Caco-2 (cell line): ENCODE data around the gene JPT2. TPM values are rescaled to one million over a fixed set of nuclear protein-coding genes. Genes with fewer than 3 reads are reported as not detected.
"Not testable (repeated sequence)": the region's sequence is repeated elsewhere in the genome, so short reads cannot be mapped to it uniquely, and the experiment has no call there.

Experiments
- BruUV-seq: library from RNA; stranded (reverse); fragments of 400-500 nt; replicated peaks from 2 replicates; lab custom pipeline; 2021; lab: Mats Ljungman, UMichigan
- CTCF ChIA-PET: fragments of 300-600 bp; sonication (Branson Sonifier 250); formaldehyde crosslinking; loops from one replicate; lab custom pipeline; 2022; ENCODE audit warnings: antibody characterized with exemption; lab: Charles Lee
- POLR2A ChIA-PET: fragments of 300-600 bp; sonication (Branson Sonifier 250); formaldehyde crosslinking; loops from one replicate; lab custom pipeline; 2022; ENCODE audit warnings: antibody characterized with exemption; lab: Charles Lee
- DNase-seq, 2 experiments: peaks; one replicate each; pipeline versions ENCODE4 v3.0.0 to v3.0.0-alpha.2; 2020 to 2022
- H3K27me3 ChIP-seq: replicated peaks from 2 replicates; pipeline ENCODE4 v1.6.0; 2011; ENCODE audit warnings: low read length; ENCODE audit not compliant: control insufficient read depth, insufficient read depth
- H3K36me3 ChIP-seq: 2 replicates; pipeline ENCODE4 v1.5.1; 2011; ENCODE audit warnings: low read length; ENCODE audit not compliant: control insufficient read depth, insufficient read depth
- H3K4me1 ChIP-seq: fragments of 250-450 bp; sonication (Bioruptor Pico); 2 replicates; pipeline ENCODE4 v1.5.1; 2020; ENCODE audit warnings: mild to moderate bottlenecking
- H3K4me3 ChIP-seq: 2 replicates; pipeline ENCODE4 v1.5.1; 2011; ENCODE audit warnings: low read depth, mild to moderate bottlenecking, control low read depth, low read length
- H3K9me3 ChIP-seq: fragments of 250-450 bp; sonication (Bioruptor Pico); 2 replicates; pipeline ENCODE4 v1.5.1; 2020; ENCODE audit warnings: mild to moderate bottlenecking, moderate library complexity
- H3K27ac Mint-ChIP-seq: one replicate; pipeline ENCODE4 v1.8.0; 2022; ENCODE audit warnings: mixed read lengths; ENCODE audit not compliant: unreplicated experiment
- H3K27me3 Mint-ChIP-seq: one replicate; pipeline ENCODE4 v1.8.0; 2022; ENCODE audit warnings: mixed read lengths; ENCODE audit not compliant: insufficient read depth, unreplicated experiment
- H3K36me3 Mint-ChIP-seq: one replicate; pipeline ENCODE4 v1.8.0; 2022; ENCODE audit warnings: mild to moderate bottlenecking, mixed read lengths; ENCODE audit not compliant: insufficient read depth, unreplicated experiment
- H3K4me1 Mint-ChIP-seq: one replicate; pipeline ENCODE4 v1.8.0; 2022; ENCODE audit warnings: low read depth, mixed read lengths; ENCODE audit not compliant: unreplicated experiment
- H3K4me3 Mint-ChIP-seq: one replicate; pipeline ENCODE4 v1.8.0; 2022; ENCODE audit warnings: mild to moderate bottlenecking, moderate library complexity, mixed read lengths; ENCODE audit not compliant: unreplicated experiment
- H3K9me3 Mint-ChIP-seq: one replicate; pipeline ENCODE4 v1.8.0; 2022; ENCODE audit warnings: mixed read lengths; ENCODE audit not compliant: unreplicated experiment
- intact Hi-C: fragments of 100-400 bp; cut with micrococcal nuclease; formaldehyde crosslinking; loops from one replicate; pipeline ENCODE4 v1.10.0; 2022; ENCODE audit not compliant: unreplicated experiment
- total RNA-seq: library from RNA; stranded (reverse); gene quantifications from 2 replicates; pipeline ENCODE4 v1.2.3, GENCODE V29; 2022
- TF ChIP-seq, protein P1 (sequence below), 2 experiments: fragments of 200-600 bp in 1 of 2; IDR thresholded peaks; 1 replicate in 1 of 2; 2 replicates in 1 of 2; pipeline versions ENCODE4 v1.5.1 to v1.8.0; 2011 to 2022; ENCODE audit warnings: antibody characterized with exemption in 1 of 2, control low read depth in 1 of 2, inconsistent platforms in 1 of 2, low read depth in 1 of 2, low read length in 1 of 2, mild to moderate bottlenecking in 1 of 2, moderate library complexity in 1 of 2; ENCODE audit not compliant: insufficient read depth in 1 of 2, severe bottlenecking in 1 of 2, unreplicated experiment in 1 of 2

JPT2 gene
- total RNA-seq, 1 experiment from 2014 or later = 178 TPM

DNA sequence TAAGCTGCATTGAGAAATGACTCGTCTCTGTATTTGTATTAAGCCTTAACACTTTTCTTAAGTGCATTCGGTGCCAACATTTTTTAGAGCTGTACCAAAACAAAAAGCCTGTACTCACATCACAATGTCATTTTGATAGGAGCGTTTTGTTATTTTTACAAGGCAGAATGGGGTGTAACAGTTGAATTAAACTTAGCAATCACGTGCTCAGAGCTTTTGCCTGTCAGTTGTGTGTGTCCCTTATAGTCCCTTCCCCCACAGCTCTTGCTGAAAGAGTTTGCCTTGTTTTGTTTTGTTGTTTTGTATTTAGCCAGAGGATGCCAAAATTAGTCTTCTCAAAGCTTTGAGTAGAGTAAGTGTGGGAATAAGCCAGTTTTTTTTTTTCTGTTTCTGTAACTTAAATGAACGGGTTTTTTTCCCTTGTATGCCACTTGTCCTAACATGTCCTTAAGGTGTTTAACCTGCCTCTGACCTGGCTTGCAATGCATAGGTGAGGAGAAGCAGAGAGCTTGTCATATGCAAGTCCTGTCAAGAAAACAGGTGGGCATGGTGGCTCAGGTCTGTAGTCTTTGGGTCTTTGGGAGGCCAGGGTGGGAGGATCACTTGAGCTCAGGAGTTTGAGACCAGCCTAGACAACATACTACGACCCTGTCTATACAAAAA lies 23.3 kb downstream of the JPT2 start:
- Mint-ChIP-seq H3K27me3 (no peaks in the 10 kb centered on the region), H3K27ac (no peak overlapping the region), H3K36me3 (peaks cover 87% of the 10 kb centered on the region), H3K4me1 (peaks cover 8% of the 10 kb centered on the region), H3K4me3 (no peak overlapping the region), H3K9me3 (no peaks in the 10 kb centered on the region)
- CTCF ChIA-PET = no interaction called here
- no peak overlapping the region for H3K4me3 ChIP-seq
- DNase-seq = no peak
- H3K9me3 ChIP-seq = no peaks in the 10 kb centered on the region
- peaks cover 4% of the 10 kb centered on the region for H3K36me3 ChIP-seq
- no TSS peak for BruUV-seq
- POLR2A ChIA-PET = interaction anchor here (0.6 kb wide), 1 partner anchor 178 kb away, joined by 8 read pairs; no protein-coding TSS in a partner anchor
- intact Hi-C loops = no loop called here
- no peaks in the 10 kb centered on the region; the same call in 1 of the 2 replicates for H3K4me1 ChIP-seq
- TF ChIP-seq, protein P1, sequence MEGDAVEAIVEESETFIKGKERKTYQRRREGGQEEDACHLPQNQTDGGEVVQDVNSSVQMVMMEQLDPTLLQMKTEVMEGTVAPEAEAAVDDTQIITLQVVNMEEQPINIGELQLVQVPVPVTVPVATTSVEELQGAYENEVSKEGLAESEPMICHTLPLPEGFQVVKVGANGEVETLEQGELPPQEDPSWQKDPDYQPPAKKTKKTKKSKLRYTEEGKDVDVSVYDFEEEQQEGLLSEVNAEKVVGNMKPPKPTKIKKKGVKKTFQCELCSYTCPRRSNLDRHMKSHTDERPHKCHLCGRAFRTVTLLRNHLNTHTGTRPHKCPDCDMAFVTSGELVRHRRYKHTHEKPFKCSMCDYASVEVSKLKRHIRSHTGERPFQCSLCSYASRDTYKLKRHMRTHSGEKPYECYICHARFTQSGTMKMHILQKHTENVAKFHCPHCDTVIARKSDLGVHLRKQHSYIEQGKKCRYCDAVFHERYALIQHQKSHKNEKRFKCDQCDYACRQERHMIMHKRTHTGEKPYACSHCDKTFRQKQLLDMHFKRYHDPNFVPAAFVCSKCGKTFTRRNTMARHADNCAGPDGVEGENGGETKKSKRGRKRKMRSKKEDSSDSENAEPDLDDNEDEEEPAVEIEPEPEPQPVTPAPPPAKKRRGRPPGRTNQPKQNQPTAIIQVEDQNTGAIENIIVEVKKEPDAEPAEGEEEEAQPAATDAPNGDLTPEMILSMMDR (IDR thresholded peaks at IDR 0.05; ENCODE audit: insufficient read depth in 1 of 2, low read depth in 1 of 2, low read length in 1 of 2, severe bottlenecking in 1 of 2, unreplicated experiment in 1 of 2) = no peak
- H3K27me3 ChIP-seq = no peaks in the 10 kb centered on the region

DNA sequence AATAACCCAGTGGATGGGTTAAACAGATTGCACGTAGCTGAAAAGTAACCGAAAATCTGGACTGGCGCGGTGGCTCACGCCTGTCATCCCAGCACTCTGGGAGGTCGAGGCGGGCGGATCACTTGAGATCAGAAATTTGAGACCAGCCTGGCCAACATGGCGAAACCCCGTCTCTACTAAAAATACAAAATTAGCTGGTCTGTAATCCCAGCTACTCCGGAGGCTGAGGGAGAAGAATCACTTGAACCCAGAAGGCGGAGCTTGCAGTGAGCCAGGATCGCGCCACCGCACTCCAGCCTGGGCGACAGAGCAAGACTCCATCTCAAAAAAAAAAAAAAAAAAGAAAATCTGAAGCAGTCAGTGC lies 27.2 kb downstream of the JPT2 start:
- ChIA-PET CTCF (interaction anchor here (0.6 to 1.7 kb wide), 16 partner anchors 8 to 362 kb away, joined by 3 to 35 read pairs (median 4); partner anchors contain the start of genes JPT2, MSRB1, NUBP2 and SPSB3), POLR2A (interaction anchor here (0.6 to 1.9 kb wide), 7 partner anchors 16 to 259 kb away, joined by 4 to 17 read pairs (median 6); partner anchors contain the start of genes EME2, JPT2, MRPS34 and NUBP2)
- intact Hi-C loops = loop anchor here (1.0 to 5.0 kb wide), 3 partner anchors 17 to 93 kb away; partner anchors contain the start of genes CRAMP1, IFT140 and JPT2
- not testable (repeated sequence) for H3K9me3 ChIP-seq, H3K4me1 Mint-ChIP-seq, H3K9me3 Mint-ChIP-seq, DNase-seq, BruUV-seq, H3K27me3 ChIP-seq, H3K36me3 ChIP-seq, H3K4me1 ChIP-seq, H3K27me3 Mint-ChIP-seq
- Mint-ChIP-seq H3K4me3 (peak overlapping the region; percentile 89), H3K27ac (peak overlapping the region; percentile 98), H3K36me3 (peaks cover 66% of the 10 kb centered on the region)
- peak overlapping the region; percentile 99 for H3K4me3 ChIP-seq

DNA sequence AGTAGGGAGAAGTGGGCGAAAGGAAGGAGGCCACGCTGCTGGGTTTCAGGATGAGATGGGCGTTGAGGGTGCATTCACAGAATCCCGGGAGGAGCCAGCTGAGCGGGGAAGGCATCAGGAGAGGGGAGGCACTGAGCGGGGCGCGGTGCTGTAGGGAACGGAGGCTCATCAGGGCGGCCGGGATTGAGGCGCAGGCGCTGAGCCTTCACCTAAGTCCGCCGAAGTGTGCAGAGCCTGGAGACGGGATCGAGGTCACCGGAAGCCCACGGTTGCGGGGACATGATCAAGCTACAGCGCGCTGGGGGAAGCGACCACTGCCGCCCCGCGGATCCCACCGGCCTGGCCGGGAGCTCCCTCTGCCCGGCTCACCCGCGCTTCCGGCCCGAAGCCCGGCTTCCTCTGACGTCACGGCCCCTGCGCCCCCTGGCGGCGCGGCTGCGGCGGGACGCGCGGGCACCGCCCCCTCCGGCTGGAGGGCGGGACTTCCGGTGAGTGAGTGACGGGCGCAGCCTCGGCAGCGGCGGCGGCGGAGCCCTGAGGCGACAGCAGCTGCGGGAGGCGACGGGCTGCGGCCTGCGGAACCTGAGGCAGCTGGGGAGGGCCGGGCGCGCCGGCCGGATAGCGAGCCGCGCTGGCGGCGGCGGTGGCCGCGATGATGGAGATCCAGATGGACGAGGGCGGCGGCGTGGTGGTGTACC lies 27.8 kb downstream of the JPT2 start, which contains the start of gene MAPK8IP3:
MAPK8IP3 (plus strand) TSS at position 508 of the 698 bp plus-strand sequence; CDS start at position 653, 145 bp downstream.
- intact Hi-C loops = loop anchor here (1.0 to 5.0 kb wide), 3 partner anchors 17 to 94 kb away; partner anchors contain the start of genes CRAMP1, IFT140 and JPT2
- Mint-ChIP-seq H3K4me1 (peaks cover 8% of the 10 kb centered on the region), H3K36me3 (peaks cover 62% of the 10 kb centered on the region), H3K27ac (peak within 1 kb of the TSS; percentile 98), H3K9me3 (no peaks in the 10 kb centered on the region), H3K4me3 (peak within 1 kb of the TSS; percentile 89), H3K27me3 (no peaks in the 10 kb centered on the region)
- Histone ChIP-seq H3K4me1 (no peaks in the 10 kb centered on the region; the same call in 1 of the 2 replicates), H3K9me3 (no peaks in the 10 kb centered on the region), H3K27me3 (no peaks in the 10 kb centered on the region), H3K4me3 (peak within 1 kb of the TSS; percentile 99), H3K36me3 (peaks cover 1% of the 10 kb centered on the region)
- no TSS peak for BruUV-seq
- ChIA-PET CTCF (interaction anchor here (0.6 to 1.7 kb wide), 18 partner anchors 8 to 450 kb away, joined by 3 to 35 read pairs (median 4); partner anchors contain the start of genes JPT2, MSRB1, NUBP2 and SPSB3), POLR2A (interaction anchor here (0.6 to 1.9 kb wide), 8 partner anchors 14 to 259 kb away, joined by 3 to 17 read pairs (median 6); partner anchors contain the start of genes EME2, JPT2, MRPS34 and NUBP2)
- TF ChIP-seq, protein P1 (IDR thresholded peaks at IDR 0.05; ENCODE audit: insufficient read depth in 1 of 2, low read depth in 1 of 2, low read length in 1 of 2, severe bottlenecking in 1 of 2, unreplicated experiment in 1 of 2) = peak; percentile 48 to 89
- DNase-seq = peak; percentile 85 to 97
